Stimulated activated CD4-positive, alpha-beta T cell treated with anti-CD3 and anti-CD28 coated beads, TNF-alpha, amount 100 ng/mL, for 1 hour (primary cell): Measurements from ENCODE around the gene ASB14.
"Not testable (repeated sequence)": the region's sequence is repeated elsewhere in the genome, so short reads cannot be mapped to it uniquely, and the experiment has no call there.

Source experiments
- DNase-seq, 3 donors: peaks; one replicate each; pipeline ENCODE4 v3.0.0-alpha.2; 2020; ENCODE audit warnings: low read depth in 3 of 3, low spot score in 1 of 3

ASB14 gene

GRCh38 chr3:57292159-57292896 is at the start of gene ASB14:
ASB14 (minus strand) TSS chr3:57292685; CDS start chr3:57292033, 652 bp downstream.
- DNase-seq: no peak

GRCh38 chr3:57339071-57339642 is 46.7 kb upstream of the ASB14 start:
- not testable (repeated sequence) for DNase-seq

- DNase-seq: not testable (repeated sequence)
These were observed 46.0 kb upstream of the ASB14 start for GRCh38 chr3:57338272-57339070.

DNA sequence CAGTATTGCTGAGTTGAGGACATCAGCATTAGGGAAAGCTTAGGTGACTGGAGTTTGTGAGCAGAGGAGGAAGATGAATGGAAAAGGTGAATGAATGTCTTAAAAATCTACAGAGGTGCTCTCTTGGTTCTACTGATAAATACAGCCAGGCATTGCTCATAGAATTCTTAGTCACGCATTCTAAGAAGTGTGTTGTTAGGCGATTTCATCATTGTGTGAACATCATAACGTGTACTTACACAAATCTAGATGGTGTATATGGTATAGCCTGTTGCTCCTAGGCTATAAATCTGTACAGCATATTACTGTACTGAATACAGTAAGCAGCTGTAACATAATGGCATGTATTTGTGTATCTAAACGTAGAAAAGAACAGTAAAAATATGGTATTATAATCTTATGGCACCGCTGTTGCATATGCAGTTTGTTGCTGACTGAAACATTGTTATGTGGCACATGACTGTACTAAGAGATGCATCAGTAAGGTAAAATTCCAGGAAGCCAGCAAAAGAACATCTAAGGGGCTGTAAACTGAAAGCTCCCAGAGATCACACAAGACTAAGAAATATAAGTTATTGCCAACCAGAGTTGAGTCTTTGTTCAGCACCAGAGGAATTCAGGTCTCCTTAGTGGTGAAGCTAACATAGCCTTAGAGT is 42.9 kb upstream of the ASB14 start:
- no peak for DNase-seq

- no peak for DNase-seq
These were observed 38.7 kb upstream of the ASB14 start for GRCh38 chr3:57331078-57331610.

DNA sequence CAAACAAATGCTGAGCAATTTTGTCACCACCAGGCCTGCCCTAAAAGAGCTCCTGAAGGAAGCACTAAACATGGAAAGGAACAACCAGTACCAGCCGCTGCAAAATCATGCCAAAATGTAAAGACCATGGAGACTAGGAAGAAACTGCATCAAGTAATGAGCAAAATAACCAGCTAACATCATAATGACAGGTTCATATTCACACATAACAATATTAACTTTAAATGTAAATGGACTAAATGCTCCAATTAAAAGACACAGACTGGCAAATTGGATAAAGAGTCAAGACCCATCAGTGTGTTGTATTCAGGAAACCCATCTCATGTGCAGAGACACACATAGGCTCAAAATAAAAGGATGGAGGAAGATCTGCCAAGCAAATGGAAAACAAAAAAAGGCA is 34.0 kb upstream of the ASB14 start:
- not testable (repeated sequence) for DNase-seq

DNA sequence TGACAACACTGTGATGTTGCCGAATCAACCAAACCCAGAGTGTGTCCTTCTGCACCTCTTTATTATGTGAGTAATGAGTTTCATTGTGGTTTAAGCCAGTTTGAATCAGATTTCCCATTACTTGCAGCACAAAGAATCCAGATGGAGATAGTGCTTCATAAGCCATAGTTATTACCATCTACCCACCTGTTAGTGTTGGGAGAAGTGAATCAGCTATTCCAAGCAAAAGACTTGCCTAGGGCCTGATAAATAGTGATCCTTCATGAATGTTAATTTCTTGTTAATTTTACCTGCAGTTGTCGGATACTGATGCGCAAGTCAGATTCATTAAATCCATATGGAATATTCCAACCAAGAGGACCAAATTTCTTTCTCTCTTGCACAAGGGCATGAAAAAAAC is 21.7 kb upstream of the ASB14 start:
- no peak for DNase-seq

DNA sequence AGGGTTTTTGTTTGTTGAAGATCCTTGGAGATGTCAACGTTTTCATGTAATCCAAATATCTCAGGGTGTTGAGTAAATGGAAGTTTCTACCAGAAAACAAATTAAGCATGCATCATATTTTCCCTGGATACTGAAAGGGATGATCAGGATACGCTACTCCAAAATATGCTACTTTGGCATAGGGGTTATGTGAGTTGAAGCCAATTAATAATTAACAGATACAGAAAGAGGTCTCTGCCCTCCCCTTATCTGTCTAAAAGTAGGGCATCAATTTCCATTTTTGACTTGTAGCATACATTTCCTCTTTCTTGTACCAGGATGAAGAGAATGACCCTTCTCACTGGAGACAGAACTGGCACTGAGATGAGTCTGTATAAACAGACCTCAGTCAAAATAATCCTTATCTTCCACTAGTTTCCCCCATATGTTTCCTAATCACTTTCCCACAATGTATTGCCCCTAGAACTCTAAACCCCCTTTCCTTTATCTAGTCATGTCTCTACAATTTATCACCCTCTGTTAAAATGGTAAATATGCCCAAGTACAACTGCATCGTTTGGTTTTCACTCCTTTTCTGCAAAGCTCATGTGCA is 17.4 kb upstream of the ASB14 start:
- DNase-seq: no peak

- DNase-seq: not testable (repeated sequence)
These were observed 11.0 kb upstream of the ASB14 start for GRCh38 chr3:57303520-57303919.

DNA sequence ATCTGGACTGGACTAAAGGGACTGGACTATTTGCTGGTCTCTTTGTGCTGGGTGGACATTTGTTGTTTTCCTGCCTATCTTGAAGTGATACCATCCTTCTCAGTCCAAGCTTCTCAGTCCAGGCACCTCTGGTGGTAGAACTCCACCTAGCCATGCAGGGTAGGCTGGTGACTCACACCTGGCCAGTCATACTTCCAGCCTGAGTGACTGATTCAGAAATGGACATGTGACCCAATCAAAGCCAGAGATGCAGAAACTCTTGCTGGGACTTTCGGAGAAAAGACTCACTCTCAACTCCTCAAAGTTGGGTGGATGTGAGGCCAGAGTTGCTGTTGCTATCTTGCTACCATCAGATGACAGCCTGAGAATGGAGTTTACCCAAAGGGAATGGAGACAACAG is 5.6 kb upstream of the ASB14 start:
- DNase-seq: no peak

DNA sequence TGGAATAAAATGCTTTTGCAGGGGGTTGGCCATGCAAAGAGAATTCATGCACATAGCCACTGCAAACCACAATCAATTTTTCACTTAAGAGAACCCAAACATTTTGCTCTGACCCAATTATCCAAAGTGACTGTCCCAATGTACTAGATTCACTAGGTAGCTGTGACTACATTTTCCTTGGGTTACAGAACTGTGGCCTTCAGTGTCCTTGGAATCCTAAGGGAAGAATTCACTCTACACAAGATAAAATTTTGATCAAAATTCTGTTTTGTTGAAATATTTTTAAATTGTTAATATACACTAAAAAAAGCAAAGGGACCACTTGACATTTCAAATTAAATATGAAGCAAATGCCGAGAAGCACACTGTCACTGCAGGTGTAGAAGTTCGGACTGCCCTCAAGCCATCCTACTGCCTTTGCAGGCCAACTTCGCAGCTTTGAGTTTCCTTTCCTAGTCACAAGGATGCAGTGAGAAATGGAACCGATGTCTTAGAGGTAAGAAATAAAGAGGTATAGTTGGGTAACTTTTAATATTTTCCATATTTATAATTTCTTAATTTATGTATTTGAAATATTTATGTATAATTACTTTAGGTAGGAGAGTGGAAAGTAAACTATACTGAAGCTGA is 527 bp upstream of the ASB14 start:
- no peak for DNase-seq

DNA sequence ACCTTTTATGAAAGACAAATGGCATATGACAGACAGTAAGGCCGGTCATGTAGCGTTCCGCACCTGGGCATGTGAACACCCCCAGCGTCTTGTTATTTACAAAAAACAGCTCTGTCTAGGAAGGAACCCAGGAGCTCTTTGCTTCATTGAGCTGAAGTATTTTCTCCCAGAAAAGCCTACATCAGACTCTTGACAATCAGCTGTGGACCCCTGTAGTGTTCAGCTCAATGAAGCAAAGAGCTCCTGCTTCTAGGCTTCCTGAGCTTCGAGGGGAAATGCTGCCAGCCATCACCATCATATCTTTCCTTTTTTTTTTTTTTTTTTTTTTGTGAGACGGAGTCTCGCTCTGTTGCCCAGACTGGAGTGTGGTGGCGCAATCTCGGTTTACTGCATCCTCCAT is 4.1 kb downstream of the ASB14 start:
- DNase-seq: no peak

DNA sequence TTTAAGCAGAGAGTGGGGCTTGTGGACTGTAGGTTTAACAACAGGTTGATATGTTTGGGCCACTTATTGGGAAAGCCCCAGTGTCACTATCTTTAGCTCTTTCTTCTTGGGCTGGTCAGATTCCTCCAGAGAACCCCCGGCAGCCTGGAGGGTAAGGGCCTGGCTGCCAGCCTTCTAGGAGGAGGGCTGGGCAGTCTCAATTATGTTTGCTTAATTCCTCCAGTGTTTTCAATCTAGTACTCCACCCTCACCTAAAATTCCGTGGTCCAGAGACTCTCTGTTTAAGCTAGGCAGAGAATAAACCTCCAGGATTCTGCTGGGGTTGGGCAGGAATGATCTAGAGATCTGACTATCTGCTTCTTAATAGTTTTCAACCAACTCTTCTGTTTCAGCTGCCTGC is 5.3 kb downstream of the ASB14 start:
- DNase-seq: no peak

DNA sequence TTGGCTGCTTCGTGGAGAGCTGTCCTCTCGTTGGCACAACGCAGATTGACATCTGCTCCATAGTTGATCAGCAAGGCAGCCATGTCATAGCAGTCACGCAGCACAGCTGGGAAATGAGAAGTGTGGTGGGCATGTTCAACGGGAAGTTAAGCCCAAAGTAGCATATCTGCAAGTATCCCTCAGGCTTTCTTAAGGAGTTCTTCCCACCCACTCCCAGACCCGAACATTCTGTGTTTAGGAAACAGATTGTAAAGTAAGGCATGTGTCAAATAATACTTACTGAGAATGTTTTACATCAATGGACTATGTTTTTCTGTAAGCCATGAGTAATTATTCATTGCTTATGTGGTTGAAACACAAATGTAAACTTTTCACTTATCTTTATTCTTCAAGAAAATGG is 9.2 kb downstream of the ASB14 start:
- DNase-seq: no peak

- DNase-seq: no peak
These were observed 10.8 kb downstream of the ASB14 start for GRCh38 chr3:57281715-57282114.

DNA sequence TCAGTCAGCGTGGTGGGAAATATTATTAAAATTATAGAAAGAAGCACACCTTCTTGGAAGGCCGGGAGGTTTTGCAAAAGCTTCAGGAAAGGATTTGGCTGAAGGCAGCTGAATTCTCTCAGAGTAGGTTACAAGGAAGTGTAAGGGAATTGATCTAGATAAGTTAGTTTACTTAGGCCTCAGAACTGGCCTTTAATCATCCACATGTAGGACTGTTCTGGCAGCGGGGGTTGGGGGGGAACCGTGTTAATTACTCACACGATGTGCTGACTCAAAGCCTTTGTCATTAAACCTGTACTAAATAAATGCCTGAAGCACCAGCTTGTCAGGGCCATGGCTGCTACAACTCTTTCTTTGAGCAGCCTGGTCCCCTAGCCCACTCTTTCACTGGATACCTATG is 12.8 kb downstream of the ASB14 start:
- DNase-seq: no peak

GRCh38 chr3:57278237-57278636 is 14.2 kb downstream of the ASB14 start:
- DNase-seq: no peak

GRCh38 chr3:57275393-57275792 is 17.1 kb downstream of the ASB14 start:
- DNase-seq: no peak

GRCh38 chr3:57274845-57275244 is 17.6 kb downstream of the ASB14 start:
- DNase-seq: no peak

- no peak for DNase-seq
These were observed 24.1 kb downstream of the ASB14 start for GRCh38 chr3:57268416-57268815.

GRCh38 chr3:57261929-57262328 is 30.6 kb downstream of the ASB14 start:
- DNase-seq: no peak
